Spinal cord (tissue), 10 donors: Measurements from ENCODE around the gene ARHGAP26. TPM values are rescaled to one million over a fixed set of nuclear protein-coding genes. Genes with fewer than 3 reads are reported as not detected.
"Not testable (repeated sequence)": the region's sequence is repeated elsewhere in the genome, so short reads cannot be mapped to it uniquely, and the experiment has no call there.

ENCODE experiments used
- DNase-seq, 6 donors: peaks; one replicate each; pipeline versions ENCODE4 v3.0.0 to v3.0.0-alpha.2; 2013 to 2015; ENCODE audit warnings: low spot score in 6 of 6, low read depth in 4 of 6
- H3K27ac ChIP-seq: one replicate; pipeline ENCODE4 v1.5.1; 2013; ENCODE audit warnings: low read depth, low read length, control low read depth
- H3K27me3 ChIP-seq: one replicate; pipeline ENCODE4 v1.6.1; 2013; ENCODE audit warnings: low read length; ENCODE audit not compliant: control insufficient read depth, insufficient read depth
- H3K36me3 ChIP-seq: one replicate; pipeline ENCODE4 v1.6.1; 2013; ENCODE audit warnings: low read length; ENCODE audit not compliant: control insufficient read depth, insufficient read depth
- H3K4me1 ChIP-seq: one replicate; pipeline ENCODE4 v1.6.1; 2013; ENCODE audit warnings: low read length; ENCODE audit not compliant: control insufficient read depth, insufficient read depth
- H3K4me3 ChIP-seq: one replicate; pipeline ENCODE4 v1.5.1; 2013; ENCODE audit warnings: low read depth, low read length, control low read depth
- H3K9me3 ChIP-seq: one replicate; pipeline ENCODE4 v1.6.1; 2013; ENCODE audit warnings: low read length; ENCODE audit not compliant: control insufficient read depth, insufficient read depth
- WGBS: methylation state at CpG from one replicate; pipeline ENCODE4 v1.1.5; 2013; ENCODE audit warnings: missing lambda C conversion rate; ENCODE audit not compliant: insufficient coverage; 5-methylcytosine and 5-hydroxymethylcytosine counted together
- polyA plus RNA-seq, 2 donors: library from polyadenylated mRNA; unstranded; fragments of 120-200 nt; gene quantifications; one replicate each; pipeline ENCODE4 v1.2.1, GENCODE V29; 2013; ENCODE audit not compliant: insufficient read length in 2 of 2
- total RNA-seq, 2 donors: library from RNA; depleted of rRNA in 1 of 2; stranded (reverse); fragments of 120-200 nt in 1 of 2; fragments of >200 nt in 1 of 2; gene quantifications; one replicate each; pipeline versions ENCODE4 v1.2.3 to v1.2.4, GENCODE V29; 2013 to 2014
- donor health status: healthy.

The ARHGAP26 gene
- total and polyA plus RNA-seq, 4 donors = 21.9 to 39.7 (median 22.4) TPM

GRCh38 chr5:143108498-143109128 is 338.4 kb downstream of the ARHGAP26 start:
- peak in 5 of 6 donors; percentile 31 to 73 (median 32) for DNase-seq
- no peaks in the 10 kb centered on the region for H3K9me3 ChIP-seq
- 13% methylated on average over 2 of the region's 3 CpGs for WGBS

GRCh38 chr5:143110591-143110990 is 340.4 kb downstream of the ARHGAP26 start:
- no peaks in the 10 kb centered on the region for H3K9me3 ChIP-seq
- no peak for DNase-seq

More at GRCh38 chr5:143108498-143109128, 338.4 kb downstream of the ARHGAP26 start:
- Histone ChIP-seq H3K27me3 (no peaks in the 10 kb centered on the region), H3K36me3 (no peaks in the 10 kb centered on the region), H3K27ac (no peak overlapping the region), H3K4me3 (no peak overlapping the region), H3K4me1 (no peaks in the 10 kb centered on the region)

GRCh38 chr5:143111799-143112198 is 341.6 kb downstream of the ARHGAP26 start:
- H3K27ac ChIP-seq = no peak overlapping the region
- H3K27me3 ChIP-seq = no peaks in the 10 kb centered on the region
- H3K9me3 ChIP-seq = no peaks in the 10 kb centered on the region
- H3K4me3 ChIP-seq = no peak overlapping the region
- no peak for DNase-seq
- WGBS = 97% methylated on average over 2 of the region's 5 CpGs
- H3K36me3 ChIP-seq = no peaks in the 10 kb centered on the region
- no peaks in the 10 kb centered on the region for H3K4me1 ChIP-seq

More at GRCh38 chr5:143110591-143110990, 340.4 kb downstream of the ARHGAP26 start:
- Histone ChIP-seq H3K27ac (no peak overlapping the region), H3K27me3 (no peaks in the 10 kb centered on the region), H3K4me3 (no peak overlapping the region), H3K4me1 (no peaks in the 10 kb centered on the region), H3K36me3 (no peaks in the 10 kb centered on the region)
- whole genome bisulfite sequencing = 60% methylated on average over 1 of the region's 1 CpG

- H3K27me3 ChIP-seq = no peaks in the 10 kb centered on the region
- DNase-seq = no peak
- peaks cover 4% of the 10 kb centered on the region for H3K4me1 ChIP-seq
- no peaks in the 10 kb centered on the region for H3K9me3 ChIP-seq
- WGBS = no CpG with 5 or more reads among the region's 3 CpGs
- H3K4me3 ChIP-seq = no peak overlapping the region
- H3K36me3 ChIP-seq = no peaks in the 10 kb centered on the region
- no peak overlapping the region for H3K27ac ChIP-seq
Observed at GRCh38 chr5:143113461-143113860, 343.3 kb downstream of the ARHGAP26 start.

GRCh38 chr5:143114481-143114880 is 344.3 kb downstream of the ARHGAP26 start:
- Histone ChIP-seq H3K36me3 (no peaks in the 10 kb centered on the region), H3K4me3 (no peak overlapping the region), H3K4me1 (peaks cover 4% of the 10 kb centered on the region), H3K27me3 (no peaks in the 10 kb centered on the region), H3K9me3 (no peaks in the 10 kb centered on the region), H3K27ac (no peak overlapping the region)
- DNase-seq = no peak
- WGBS = 69% methylated on average over 2 of the region's 2 CpGs

- DNase-seq = no peak
- Histone ChIP-seq H3K4me1 (peaks cover 4% of the 10 kb centered on the region), H3K27me3 (no peaks in the 10 kb centered on the region), H3K9me3 (no peaks in the 10 kb centered on the region), H3K36me3 (no peaks in the 10 kb centered on the region), H3K4me3 (no peak overlapping the region), H3K27ac (no peak overlapping the region)
- WGBS = 40% methylated on average over 1 of the region's 2 CpGs
Observed at GRCh38 chr5:143115381-143115780, 345.2 kb downstream of the ARHGAP26 start.

- peak in 1 of 6 donors; percentile 36 for DNase-seq
- no peak overlapping the region for H3K27ac ChIP-seq
- peaks cover 4% of the 10 kb centered on the region for H3K4me1 ChIP-seq
- H3K4me3 ChIP-seq = no peak overlapping the region
- WGBS = 49% methylated on average over 4 of the region's 4 CpGs
- no peaks in the 10 kb centered on the region for H3K27me3 ChIP-seq
- no peaks in the 10 kb centered on the region for H3K9me3 ChIP-seq
- H3K36me3 ChIP-seq = no peaks in the 10 kb centered on the region
Observed at GRCh38 chr5:143116814-143117213, 346.6 kb downstream of the ARHGAP26 start.

- H3K36me3 ChIP-seq = no peaks in the 10 kb centered on the region
- H3K4me1 ChIP-seq = peaks cover 4% of the 10 kb centered on the region
- no peaks in the 10 kb centered on the region for H3K9me3 ChIP-seq
- H3K27ac ChIP-seq = no peak overlapping the region
- DNase-seq = no peak
- H3K4me3 ChIP-seq = no peak overlapping the region
- no peaks in the 10 kb centered on the region for H3K27me3 ChIP-seq
Observed at GRCh38 chr5:143117821-143118220, 347.6 kb downstream of the ARHGAP26 start.

GRCh38 chr5:143118222-143118621 is 348.0 kb downstream of the ARHGAP26 start:
- Histone ChIP-seq H3K36me3 (no peaks in the 10 kb centered on the region), H3K4me3 (no peak overlapping the region), H3K27me3 (no peaks in the 10 kb centered on the region), H3K4me1 (peaks cover 4% of the 10 kb centered on the region), H3K9me3 (no peaks in the 10 kb centered on the region), H3K27ac (no peak overlapping the region)
- DNase-seq = no peak
- 92% methylated on average over 3 of the region's 3 CpGs for WGBS

GRCh38 chr5:143118818-143119217 is 348.6 kb downstream of the ARHGAP26 start:
- H3K4me1 ChIP-seq, H3K4me3 ChIP-seq, H3K36me3 ChIP-seq, DNase-seq, H3K27ac ChIP-seq, H3K27me3 ChIP-seq, H3K9me3 ChIP-seq: not testable (repeated sequence)
- WGBS = no CpG with 5 or more reads among the region's 3 CpGs
